Stimulated activated naive B cell treated with anti-CD40 and anti-IgM and Interleukin-4, amounts not matched to agents 10 μg/mL and 1 μg/mL and 100 μg/mL, for 72 hours (primary cell): ENCODE data around the gene RNU1-3.
"Not testable (repeated sequence)": the region's sequence is repeated elsewhere in the genome, so short reads cannot be mapped to it uniquely, and the experiment has no call there.

ENCODE experiments used
- ATAC-seq, 2 donors: fragments of 150-1000 bp; cut with Tn5 transposase; replicated peaks; 2 replicates each; pipeline ENCODE4 v1.10.0; 2021; ENCODE audit warnings: moderate library complexity in 1 of 2
- DNase-seq: peaks from one replicate; pipeline ENCODE4 v3.0.0; 2021
- H3K27ac Mint-ChIP-seq: one replicate; pipeline ENCODE4 v1.8.0; 2022; ENCODE audit warnings: mild to moderate bottlenecking, mixed read lengths
- H3K27me3 Mint-ChIP-seq, 2 donors: one replicate each; pipeline ENCODE4 v1.8.0; 2022; ENCODE audit warnings: mixed read lengths in 2 of 2
- H3K36me3 Mint-ChIP-seq, 2 donors: one replicate each; pipeline ENCODE4 v1.8.0; 2022; ENCODE audit warnings: mixed read lengths in 2 of 2, mild to moderate bottlenecking in 1 of 2
- H3K4me1 Mint-ChIP-seq, 2 donors: one replicate each; pipeline ENCODE4 v1.8.0; 2022; ENCODE audit warnings: mixed read lengths in 2 of 2, mild to moderate bottlenecking in 1 of 2
- H3K4me3 Mint-ChIP-seq, 2 donors: one replicate each; pipeline ENCODE4 v1.8.0; 2022; ENCODE audit warnings: mild to moderate bottlenecking in 2 of 2, mixed read lengths in 2 of 2, moderate library complexity in 1 of 2
- H3K9me3 Mint-ChIP-seq, 2 donors: one replicate each; pipeline ENCODE4 v1.8.0; 2022; ENCODE audit warnings: mixed read lengths in 2 of 2, mild to moderate bottlenecking in 1 of 2

The RNU1-3 gene

GRCh38 chr1:16685445-16686371, 19.0 kb upstream of the RNU1-3 start:
- H3K36me3 Mint-ChIP-seq, DNase-seq, H3K27me3 Mint-ChIP-seq, H3K4me1 Mint-ChIP-seq, H3K9me3 Mint-ChIP-seq: not testable (repeated sequence)
- Mint-ChIP-seq H3K4me3 (peak overlapping the region; percentile 41 to 67), H3K27ac (peak overlapping the region; percentile 10)
- ATAC-seq: peak in 1 of 2 donors; percentile 48

- H3K4me1 Mint-ChIP-seq, H3K9me3 Mint-ChIP-seq, DNase-seq, H3K4me3 Mint-ChIP-seq, H3K27ac Mint-ChIP-seq, H3K36me3 Mint-ChIP-seq: not testable (repeated sequence)
- ATAC-seq: peak; percentile 36 to 77
- peaks cover 10 to 11% of the 10 kb centered on the region in 2 donors for H3K27me3 Mint-ChIP-seq
Observed at GRCh38 chr1:16684738-16685337, 18.1 kb upstream of the RNU1-3 start.

GRCh38 chr1:16684152-16684551, 17.4 kb upstream of the RNU1-3 start:
- not testable (repeated sequence) for H3K36me3 Mint-ChIP-seq, DNase-seq, H3K27ac Mint-ChIP-seq, H3K4me1 Mint-ChIP-seq, H3K4me3 Mint-ChIP-seq, H3K9me3 Mint-ChIP-seq
- ATAC-seq: peak in 1 of 2 donors; percentile 56
- H3K27me3 Mint-ChIP-seq: peaks cover 10 to 11% of the 10 kb centered on the region in 2 donors

GRCh38 chr1:16682803-16683202, 16.1 kb upstream of the RNU1-3 start:
- DNase-seq, H3K36me3 Mint-ChIP-seq, ATAC-seq, H3K27ac Mint-ChIP-seq, H3K4me3 Mint-ChIP-seq, H3K9me3 Mint-ChIP-seq: not testable (repeated sequence)
- peaks cover 18 to 19% of the 10 kb centered on the region in 2 donors for H3K27me3 Mint-ChIP-seq
- H3K4me1 Mint-ChIP-seq: peaks cover 9 to 10% of the 10 kb centered on the region in 2 donors

GRCh38 chr1:16680366-16680765, 13.6 kb upstream of the RNU1-3 start:
- not testable (repeated sequence) for ATAC-seq, H3K9me3 Mint-ChIP-seq, DNase-seq, H3K36me3 Mint-ChIP-seq, H3K4me3 Mint-ChIP-seq, H3K27ac Mint-ChIP-seq
- H3K27me3 Mint-ChIP-seq: peaks cover 14 to 15% of the 10 kb centered on the region in 2 donors
- H3K4me1 Mint-ChIP-seq: peaks cover 6 to 28% of the 10 kb centered on the region in 2 donors

GRCh38 chr1:16677552-16678431, 11.0 kb upstream of the RNU1-3 start:
- Mint-ChIP-seq H3K36me3 (peaks cover 3 to 5% of the 10 kb centered on the region in 2 donors), H3K9me3 (peaks cover 0 to 2% of the 10 kb centered on the region in 2 donors), H3K4me3 (peak overlapping the region; percentile 81 to 83), H3K4me1 (peaks cover 10 to 33% of the 10 kb centered on the region in 2 donors), H3K27me3 (peaks cover 14 to 15% of the 10 kb centered on the region in 2 donors), H3K27ac (peak overlapping the region; percentile 98)
- no peak for DNase-seq
- ATAC-seq: peak; percentile 70 to 78

GRCh38 chr1:16676661-16677523, 10.1 kb upstream of the RNU1-3 start:
- not testable (repeated sequence) for H3K9me3 Mint-ChIP-seq, DNase-seq, H3K36me3 Mint-ChIP-seq
- H3K4me3 Mint-ChIP-seq: peak overlapping the region in 1 of 2 donors; percentile 38
- ATAC-seq: peak; percentile 62 to 80
- H3K4me1 Mint-ChIP-seq: peaks cover 10 to 33% of the 10 kb centered on the region in 2 donors
- peaks cover 14 to 15% of the 10 kb centered on the region in 2 donors for H3K27me3 Mint-ChIP-seq
- peak overlapping the region; percentile 59 for H3K27ac Mint-ChIP-seq

- H3K27me3 Mint-ChIP-seq: peaks cover 9 to 11% of the 10 kb centered on the region in 2 donors
- peaks cover 10 to 33% of the 10 kb centered on the region in 2 donors for H3K4me1 Mint-ChIP-seq
- peak overlapping the region; percentile 70 for H3K27ac Mint-ChIP-seq
- not testable (repeated sequence) for H3K9me3 Mint-ChIP-seq, H3K36me3 Mint-ChIP-seq, DNase-seq, H3K4me3 Mint-ChIP-seq
- ATAC-seq: peak; percentile 68 to 72
Observed at GRCh38 chr1:16675118-16675510, 8.4 kb upstream of the RNU1-3 start.

GRCh38 chr1:16673976-16674375, 7.2 kb upstream of the RNU1-3 start:
- not testable (repeated sequence) for H3K36me3 Mint-ChIP-seq, H3K9me3 Mint-ChIP-seq, H3K4me3 Mint-ChIP-seq, ATAC-seq, DNase-seq, H3K27ac Mint-ChIP-seq
- peaks cover 10 to 33% of the 10 kb centered on the region in 2 donors for H3K4me1 Mint-ChIP-seq
- H3K27me3 Mint-ChIP-seq: peaks cover 9 to 11% of the 10 kb centered on the region in 2 donors

- H3K36me3 Mint-ChIP-seq, H3K4me3 Mint-ChIP-seq, H3K4me1 Mint-ChIP-seq, H3K27ac Mint-ChIP-seq, H3K27me3 Mint-ChIP-seq, DNase-seq, H3K9me3 Mint-ChIP-seq: not testable (repeated sequence)
- ATAC-seq: peak; percentile 31 to 46
Observed at GRCh38 chr1:16665836-16666235, 912 bp downstream of the RNU1-3 start.

- not testable (repeated sequence) for H3K4me3 Mint-ChIP-seq, H3K36me3 Mint-ChIP-seq, ATAC-seq, H3K4me1 Mint-ChIP-seq, H3K27ac Mint-ChIP-seq, H3K9me3 Mint-ChIP-seq, DNase-seq, H3K27me3 Mint-ChIP-seq
Observed at GRCh38 chr1:16658234-16658633, 8.5 kb downstream of the RNU1-3 start.

GRCh38 chr1:16656981-16657683, 9.6 kb downstream of the RNU1-3 start:
- ATAC-seq, H3K4me1 Mint-ChIP-seq, DNase-seq, H3K36me3 Mint-ChIP-seq, H3K4me3 Mint-ChIP-seq, H3K27me3 Mint-ChIP-seq, H3K27ac Mint-ChIP-seq, H3K9me3 Mint-ChIP-seq: not testable (repeated sequence)

GRCh38 chr1:16656574-16656973, 10.2 kb downstream of the RNU1-3 start:
- peak; percentile 52 to 61 for ATAC-seq
- not testable (repeated sequence) for H3K27ac Mint-ChIP-seq, H3K36me3 Mint-ChIP-seq, H3K27me3 Mint-ChIP-seq, DNase-seq, H3K4me1 Mint-ChIP-seq, H3K9me3 Mint-ChIP-seq, H3K4me3 Mint-ChIP-seq
